Measurements from ENCODE around the gene MEX3A.

GRCh38 chr1:156103521-156103947, 21.3 kb upstream of the MEX3A start:
- TF ChIP-seq CTCF (IDR thresholded peaks at IDR 0.05; ENCODE audit: low read length) (no peak), EZH2 (IDR thresholded peaks at IDR 0.05; ENCODE audit: borderline replicate concordance, low read length) (no peak)
